Osteoblast (primary cell): ENCODE results near the gene GNRHR. TPM values are rescaled to one million over a fixed set of nuclear protein-coding genes. Genes with fewer than 3 reads are reported as not detected.

Experiments
- DNase-seq: peaks from one replicate; pipeline ENCODE4 v3.0.0; 2011; ENCODE audit warnings: low spot score, mixed read lengths; ENCODE audit not compliant: insufficient read length; ENCODE audit errors: missing footprints
- H2AFZ ChIP-seq: 2 replicates; pipeline ENCODE4 v1.6.0; 2011; ENCODE audit warnings: mild to moderate bottlenecking, low read length
- H3K27ac ChIP-seq: 2 replicates; pipeline ENCODE4 v1.5.1; 2011; ENCODE audit warnings: mild to moderate bottlenecking, low read depth, low read length, moderate library complexity
- H3K27me3 ChIP-seq: 2 replicates; pipeline ENCODE4 v1.6.0; 2012; ENCODE audit warnings: mild to moderate bottlenecking, control low read depth, inconsistent platforms, low read length, moderate library complexity; ENCODE audit not compliant: insufficient read depth
- H3K36me3 ChIP-seq: 2 replicates; pipeline ENCODE4 v1.5.1; 2011; ENCODE audit warnings: mild to moderate bottlenecking, low read length, control low read depth, moderate library complexity; ENCODE audit not compliant: insufficient read depth
- H3K4me1 ChIP-seq: 2 replicates; pipeline ENCODE4 v1.5.1; 2011; ENCODE audit warnings: mild to moderate bottlenecking, low read length, control low read depth, moderate library complexity; ENCODE audit not compliant: insufficient read depth
- H3K4me2 ChIP-seq: 2 replicates; pipeline ENCODE4 v1.6.0; 2011; ENCODE audit warnings: mild to moderate bottlenecking, low read length; ENCODE audit not compliant: insufficient read depth
- H3K4me3 ChIP-seq: fragments of 200-600 bp; sonication (generic); 3 replicates; pipeline ENCODE4 v1.5.1; 2012; ENCODE audit warnings: mild to moderate bottlenecking, low read length, inconsistent platforms; ENCODE audit not compliant: insufficient read depth
- H3K79me2 ChIP-seq: 2 replicates; pipeline ENCODE4 v1.6.0; 2012; ENCODE audit warnings: mild to moderate bottlenecking, low read length, control low read depth, inconsistent platforms; ENCODE audit not compliant: insufficient read depth
- H3K9me3 ChIP-seq: 2 replicates; pipeline ENCODE4 v1.5.1; 2011; ENCODE audit warnings: low read depth, low read length, control low read depth
- H4K20me1 ChIP-seq: 2 replicates; pipeline ENCODE4 v1.6.0; 2012; ENCODE audit warnings: mild to moderate bottlenecking, low read length, control low read depth; ENCODE audit not compliant: insufficient read depth
- CTCF ChIP-seq: IDR thresholded peaks from 2 replicates; pipeline ENCODE4 v1.5.1; 2011; ENCODE audit warnings: mild to moderate bottlenecking, low read depth, low read length, moderate library complexity; ENCODE audit errors: extremely low read depth
- total RNA-seq: library from RNA; depleted of rRNA; stranded (reverse); fragments of >200 nt; gene quantifications from 2 replicates; pipeline ENCODE4 v1.2.3, GENCODE V29; 2012

GNRHR gene, protein sequence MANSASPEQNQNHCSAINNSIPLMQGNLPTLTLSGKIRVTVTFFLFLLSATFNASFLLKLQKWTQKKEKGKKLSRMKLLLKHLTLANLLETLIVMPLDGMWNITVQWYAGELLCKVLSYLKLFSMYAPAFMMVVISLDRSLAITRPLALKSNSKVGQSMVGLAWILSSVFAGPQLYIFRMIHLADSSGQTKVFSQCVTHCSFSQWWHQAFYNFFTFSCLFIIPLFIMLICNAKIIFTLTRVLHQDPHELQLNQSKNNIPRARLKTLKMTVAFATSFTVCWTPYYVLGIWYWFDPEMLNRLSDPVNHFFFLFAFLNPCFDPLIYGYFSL
- total RNA-seq = not detected in 2 replicates

GRCh38 chr4:67754288-67754687 lies at the start of gene GNRHR:
Gene GNRHR, minus strand, starts transcription at chr4:67754388. Its CDS starts 53 bp downstream, at chr4:67754335.
- Histone ChIP-seq H3K27me3 (no peaks in the 10 kb centered on the region), H2AFZ (no peak within 1 kb of the TSS), H4K20me1 (no peaks in the 10 kb centered on the region), H3K79me2 (no peaks in the 10 kb centered on the region), H3K4me3 (no peak within 1 kb of the TSS), H3K4me1 (peaks cover 4% of the 10 kb centered on the region), H3K9me3 (no peaks in the 10 kb centered on the region), H3K36me3 (no peaks in the 10 kb centered on the region), H3K4me2 (no peak within 1 kb of the TSS), H3K27ac (no peak within 1 kb of the TSS)
- DNase-seq = no peak
- no peak for TF ChIP-seq CTCF

GRCh38 chr4:67796810-67797209 lies 42.6 kb upstream of the GNRHR start:
- Histone ChIP-seq H4K20me1 (no peaks in the 10 kb centered on the region), H3K27me3 (no peaks in the 10 kb centered on the region), H3K36me3 (no peaks in the 10 kb centered on the region), H3K4me2 (no peak overlapping the region), H3K4me1 (no peaks in the 10 kb centered on the region), H3K4me3 (no peak overlapping the region), H2AFZ (no peak overlapping the region), H3K79me2 (no peaks in the 10 kb centered on the region), H3K9me3 (no peaks in the 10 kb centered on the region), H3K27ac (no peak overlapping the region)
- no peak for DNase-seq
- no peak for TF ChIP-seq CTCF

DNA sequence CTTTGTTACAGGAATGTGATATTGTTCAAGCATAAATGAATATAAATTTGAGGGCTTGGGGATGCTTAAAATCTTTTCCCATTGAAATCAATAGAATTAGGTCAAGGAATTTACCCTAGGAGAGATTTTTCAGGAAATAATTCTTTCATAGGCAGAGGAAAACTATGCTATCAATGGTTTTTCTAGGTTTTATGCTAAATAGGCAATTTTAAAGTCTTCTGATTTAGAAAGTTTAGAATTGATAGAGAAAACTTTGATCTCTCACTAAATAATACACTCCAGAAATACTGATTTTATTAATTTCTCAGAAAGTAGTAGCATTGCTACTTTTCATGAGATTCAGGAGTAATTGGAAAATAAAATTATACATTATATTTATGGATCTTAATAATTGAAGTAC lies 36.5 kb upstream of the GNRHR start:
- Histone ChIP-seq H3K36me3 (no peaks in the 10 kb centered on the region), H3K4me3 (no peak overlapping the region), H4K20me1 (no peaks in the 10 kb centered on the region), H3K4me1 (no peaks in the 10 kb centered on the region), H3K27me3 (no peaks in the 10 kb centered on the region), H3K27ac (no peak overlapping the region), H3K4me2 (no peak overlapping the region), H2AFZ (no peak overlapping the region), H3K79me2 (no peaks in the 10 kb centered on the region), H3K9me3 (no peaks in the 10 kb centered on the region)
- no peak for TF ChIP-seq CTCF
- DNase-seq = no peak

GRCh38 chr4:67787311-67787710 lies 33.1 kb upstream of the GNRHR start:
- Histone ChIP-seq H3K79me2 (no peaks in the 10 kb centered on the region), H3K27ac (no peak overlapping the region), H3K4me2 (no peak overlapping the region), H3K27me3 (no peaks in the 10 kb centered on the region), H4K20me1 (no peaks in the 10 kb centered on the region), H3K9me3 (no peaks in the 10 kb centered on the region), H3K4me3 (no peak overlapping the region), H3K36me3 (no peaks in the 10 kb centered on the region), H3K4me1 (no peaks in the 10 kb centered on the region), H2AFZ (no peak overlapping the region)
- TF ChIP-seq CTCF = no peak
- DNase-seq = no peak
